ENCODE data around the gene CMYA5. TPM values are rescaled to one million over a fixed set of nuclear protein-coding genes. Genes with fewer than 3 reads are reported as not detected.

CMYA5 gene
- total and polyA plus RNA-seq, 4 donors: 0.29 to 12.3 (median 0.72) TPM

- 92 to 97% methylated on average over 4 of the region's 4 CpGs for WGBS, 2 donors
- Histone ChIP-seq H3K36me3 (ENCODE audit: control insufficient read depth in 4 of 4, insufficient read depth in 4 of 4, low read length in 4 of 4) (peaks cover 0 to 8% (median 2%) of the 10 kb centered on the region in 4 donors), H3K27ac (ENCODE audit: low read depth in 1 of 2, low read length in 1 of 2) (no peak overlapping the region), H3K4me1 (ENCODE audit: control insufficient read depth in 5 of 5, insufficient read depth in 5 of 5, low read length in 5 of 5) (peaks cover 0 to 8% (median 0%) of the 10 kb centered on the region in 5 donors), H3K9ac (ENCODE audit: insufficient read depth in 1 of 2, low read length in 2 of 2) (no peak overlapping the region), H3K9me3 (ENCODE audit: control insufficient read depth in 4 of 4, insufficient read depth in 3 of 4, low read length in 3 of 4) (peaks cover 0 to 2% (median 0%) of the 10 kb centered on the region in 4 donors), H3K27me3 (ENCODE audit: control insufficient read depth in 3 of 3, insufficient read depth in 3 of 3, low read length in 2 of 3) (no peaks in the 10 kb centered on the region), H3K4me3 (no peak overlapping the region)
- DNase-seq (no peak), ATAC-seq (ENCODE audit: insufficient read depth, low FRiP score) (no peak)
- no peak for TF ChIP-seq CTCF (IDR thresholded peaks at IDR 0.05; ENCODE audit: control extremely low read depth, extremely low read depth)
Observed at GRCh38 chr5:79785983-79786382, 96.3 kb downstream of the CMYA5 start.

GRCh38 chr5:79787448-79787847 is 97.8 kb downstream of the CMYA5 start:
- no peak for TF ChIP-seq CTCF (IDR thresholded peaks at IDR 0.05; ENCODE audit: control extremely low read depth, extremely low read depth)
- DNase-seq (no peak), ATAC-seq (ENCODE audit: insufficient read depth, low FRiP score) (no peak)
- no peak overlapping the region for H3K4me3 ChIP-seq
- peaks cover 0 to 8% (median 0%) of the 10 kb centered on the region in 5 donors for H3K4me1 ChIP-seq (ENCODE audit: control insufficient read depth in 5 of 5, insufficient read depth in 5 of 5, low read length in 5 of 5)
- no peak overlapping the region for H3K27ac ChIP-seq (ENCODE audit: low read depth in 1 of 2, low read length in 1 of 2)
- 81 to 86% methylated on average over 1 of the region's 1 CpG for WGBS, 2 donors
- peaks cover 0 to 2% (median 0%) of the 10 kb centered on the region in 4 donors for H3K9me3 ChIP-seq (ENCODE audit: control insufficient read depth in 4 of 4, insufficient read depth in 3 of 4, low read length in 3 of 4)
- H3K36me3 ChIP-seq (ENCODE audit: control insufficient read depth in 4 of 4, insufficient read depth in 4 of 4, low read length in 4 of 4): peaks cover 0 to 15% (median 3%) of the 10 kb centered on the region in 4 donors
- H3K27me3 ChIP-seq (ENCODE audit: control insufficient read depth in 3 of 3, insufficient read depth in 3 of 3, low read length in 2 of 3): no peaks in the 10 kb centered on the region
- no peak overlapping the region for H3K9ac ChIP-seq (ENCODE audit: insufficient read depth in 1 of 2, low read length in 2 of 2)

GRCh38 chr5:79791843-79792242 is 102.2 kb downstream of the CMYA5 start:
- 75 to 78% methylated on average over 3 of the region's 3 CpGs for WGBS, 2 donors
- DNase-seq (no peak), ATAC-seq (ENCODE audit: insufficient read depth, low FRiP score) (no peak)
- TF ChIP-seq CTCF (IDR thresholded peaks at IDR 0.05; ENCODE audit: control extremely low read depth, extremely low read depth): no peak
- H3K9me3 ChIP-seq (ENCODE audit: control insufficient read depth in 4 of 4, insufficient read depth in 3 of 4, low read length in 3 of 4): peaks cover 0 to 2% (median 0%) of the 10 kb centered on the region in 4 donors
- H3K36me3 ChIP-seq (ENCODE audit: control insufficient read depth in 4 of 4, insufficient read depth in 4 of 4, low read length in 4 of 4): peaks cover 0 to 20% (median 4%) of the 10 kb centered on the region in 4 donors
- no peak overlapping the region for H3K9ac ChIP-seq (ENCODE audit: insufficient read depth in 1 of 2, low read length in 2 of 2)
- no peak overlapping the region for H3K4me3 ChIP-seq
- H3K27me3 ChIP-seq (ENCODE audit: control insufficient read depth in 3 of 3, insufficient read depth in 3 of 3, low read length in 2 of 3): no peaks in the 10 kb centered on the region
- H3K27ac ChIP-seq (ENCODE audit: low read depth in 1 of 2, low read length in 1 of 2): no peak overlapping the region
- H3K4me1 ChIP-seq (ENCODE audit: control insufficient read depth in 5 of 5, insufficient read depth in 5 of 5, low read length in 5 of 5): peaks cover 0 to 3% (median 0%) of the 10 kb centered on the region in 5 donors

- H3K27me3 ChIP-seq (ENCODE audit: control insufficient read depth in 3 of 3, insufficient read depth in 3 of 3, low read length in 2 of 3): no peaks in the 10 kb centered on the region
- H3K9ac ChIP-seq (ENCODE audit: insufficient read depth in 1 of 2, low read length in 2 of 2): no peak overlapping the region
- H3K4me3 ChIP-seq: no peak overlapping the region
- H3K9me3 ChIP-seq (ENCODE audit: control insufficient read depth in 4 of 4, insufficient read depth in 3 of 4, low read length in 3 of 4): peaks cover 0 to 2% (median 0%) of the 10 kb centered on the region in 4 donors
- peaks cover 0 to 3% (median 0%) of the 10 kb centered on the region in 5 donors for H3K4me1 ChIP-seq (ENCODE audit: control insufficient read depth in 5 of 5, insufficient read depth in 5 of 5, low read length in 5 of 5)
- TF ChIP-seq CTCF (IDR thresholded peaks at IDR 0.05; ENCODE audit: control extremely low read depth, extremely low read depth): no peak
- ATAC-seq (ENCODE audit: insufficient read depth, low FRiP score) (no peak), DNase-seq (no peak)
- no peak overlapping the region for H3K27ac ChIP-seq (ENCODE audit: low read depth in 1 of 2, low read length in 1 of 2)
- H3K36me3 ChIP-seq (ENCODE audit: control insufficient read depth in 4 of 4, insufficient read depth in 4 of 4, low read length in 4 of 4): peaks cover 0 to 17% (median 4%) of the 10 kb centered on the region in 4 donors
Observed at GRCh38 chr5:79792463-79792862, 102.8 kb downstream of the CMYA5 start.

Data from lung (tissue), 12 donors.